Fibroblast of lung (primary cell): ENCODE measurements around the gene FCN2. TPM values are rescaled to one million over a fixed set of nuclear protein-coding genes. Genes with fewer than 3 reads are reported as not detected.

ENCODE experiments used
- DNase-seq, 2 donors: peaks; one replicate each; pipeline versions ENCODE4 v3.0.0 to v3.0.0-alpha.2; 2010; ENCODE audit warnings: low read depth in 2 of 2
- H2AFZ ChIP-seq: 2 replicates; pipeline ENCODE4 v1.5.1; 2012; ENCODE audit warnings: low read length, control low read depth, inconsistent platforms
- H3K27ac ChIP-seq: 2 replicates; pipeline ENCODE4 v1.5.1; 2011; ENCODE audit warnings: low read length, control low read depth; ENCODE audit not compliant: insufficient read depth
- H3K27me3 ChIP-seq: 2 replicates; pipeline ENCODE4 v1.5.1; 2011; ENCODE audit warnings: mild to moderate bottlenecking, low read length; ENCODE audit not compliant: control insufficient read depth, insufficient read depth
- H3K36me3 ChIP-seq: 2 replicates; pipeline ENCODE4 v1.5.1; 2011; ENCODE audit warnings: low read length; ENCODE audit not compliant: control insufficient read depth, insufficient read depth
- H3K4me1 ChIP-seq: 2 replicates; pipeline ENCODE4 v1.5.1; 2011; ENCODE audit warnings: low read length; ENCODE audit not compliant: control insufficient read depth, insufficient read depth; ENCODE audit errors: extremely low read depth
- H3K4me2 ChIP-seq: 2 replicates; pipeline ENCODE4 v1.5.1; 2011; ENCODE audit warnings: low read length, control low read depth; ENCODE audit not compliant: insufficient read depth; ENCODE audit errors: extremely low read depth
- H3K4me3 ChIP-seq, 4 experiments: fragments of 200-600 bp in 1 of 4; sonication (generic) in 1 of 4; replicated peaks in 1 of 4; 2 replicates each; pipeline ENCODE4 v1.5.1; 2011 to 2016; ENCODE audit warnings: low read length in 4 of 4, low read depth in 3 of 4, mild to moderate bottlenecking in 3 of 4, control low read depth in 2 of 4, inconsistent platforms in 1 of 4, mixed read lengths in 1 of 4; ENCODE audit not compliant: insufficient read depth in 1 of 4; ENCODE audit errors: control extremely low read depth in 1 of 4
- H3K79me2 ChIP-seq: 2 replicates; pipeline ENCODE4 v1.5.1; 2012; ENCODE audit warnings: mild to moderate bottlenecking, low read length, inconsistent platforms; ENCODE audit not compliant: control insufficient read depth, insufficient read depth
- H3K9ac ChIP-seq: 2 replicates; pipeline ENCODE4 v1.5.1; 2011; ENCODE audit warnings: mild to moderate bottlenecking, low read length, control low read depth; ENCODE audit not compliant: insufficient read depth
- H3K9me3 ChIP-seq: 2 replicates; pipeline ENCODE4 v1.5.1; 2012; ENCODE audit warnings: low read depth, low read length; ENCODE audit not compliant: control insufficient read depth, insufficient read depth
- H4K20me1 ChIP-seq: 2 replicates; pipeline ENCODE4 v1.5.1; 2011; ENCODE audit warnings: low read length; ENCODE audit not compliant: control insufficient read depth, insufficient read depth; ENCODE audit errors: extremely low read depth
- CTCF ChIP-seq, 2 donors: IDR thresholded peaks in 1 of 2; conservative IDR thresholded peaks in 1 of 2; 1 replicate in 1 of 2; 2 replicates in 1 of 2; pipeline ENCODE4 v1.5.1; 2011 to 2012; ENCODE audit warnings: low read length in 2 of 2, control low read depth in 1 of 2, inconsistent platforms in 1 of 2, low read depth in 1 of 2, mild to moderate bottlenecking in 1 of 2
- EZH2 ChIP-seq: IDR thresholded peaks from 2 replicates; pipeline ENCODE4 v1.5.1; 2012; ENCODE audit warnings: low read length, control low read depth, mild to moderate bottlenecking; ENCODE audit errors: missing control alignments
- polyA plus RNA-seq, 2 donors: library from polyadenylated mRNA; depleted of rRNA in 1 of 2; stranded (reverse) in 1 of 2; unstranded in 1 of 2; fragments of >200 nt; gene quantifications; 2 replicates each; pipeline ENCODE4 v1.2.1, GENCODE V29; 2011 to 2012; ENCODE audit warnings: missing spikeins in 1 of 2
- total RNA-seq: library from RNA; depleted of rRNA; stranded (reverse); fragments of >200 nt; gene quantifications from 2 replicates; pipeline ENCODE4 v1.2.1, GENCODE V29; 2014

FCN2 gene
- total and polyA plus RNA-seq, 2 donors (not counting 1 experiment from before 2014, with no cell fraction given) = not detected

GRCh38 chr9:134835448-134835847 is 45.2 kb upstream of the FCN2 start:
- Histone ChIP-seq H3K27ac (no peak overlapping the region), H3K9me3 (no peaks in the 10 kb centered on the region), H3K4me3 (no peak overlapping the region), H3K9ac (no peak overlapping the region), H3K27me3 (no peaks in the 10 kb centered on the region), H3K79me2 (no peaks in the 10 kb centered on the region), H2AFZ (no peak overlapping the region), H4K20me1 (no peaks in the 10 kb centered on the region), H3K36me3 (peaks cover 31% of the 10 kb centered on the region), H3K4me2 (no peak overlapping the region), H3K4me1 (no peaks in the 10 kb centered on the region)
- TF ChIP-seq EZH2 (no peak), CTCF (conservative IDR thresholded peaks at IDR 0.05 in 1 of 2, IDR thresholded peaks at IDR 0.05 in 1 of 2; ENCODE audit: low read depth in 1 of 2, low read length in 2 of 2) (no peak)
- no peak for DNase-seq

- no peaks in the 10 kb centered on the region for H3K4me1 ChIP-seq
- H4K20me1 ChIP-seq = no peaks in the 10 kb centered on the region
- H3K27me3 ChIP-seq = no peaks in the 10 kb centered on the region
- H3K9me3 ChIP-seq = no peaks in the 10 kb centered on the region
- peaks cover 28% of the 10 kb centered on the region for H3K36me3 ChIP-seq
- TF ChIP-seq EZH2 (no peak), CTCF (conservative IDR thresholded peaks at IDR 0.05 in 1 of 2, IDR thresholded peaks at IDR 0.05 in 1 of 2; ENCODE audit: low read depth in 1 of 2, low read length in 2 of 2) (no peak)
- H3K4me3 ChIP-seq = no peak overlapping the region
- H3K4me2 ChIP-seq = no peak overlapping the region
- no peaks in the 10 kb centered on the region for H3K79me2 ChIP-seq
- H3K9ac ChIP-seq = no peak overlapping the region
- no peak overlapping the region for H2AFZ ChIP-seq
- DNase-seq = no peak
- H3K27ac ChIP-seq = no peak overlapping the region
Measured at GRCh38 chr9:134835987-134836386, 44.6 kb upstream of the FCN2 start.

GRCh38 chr9:134836406-134836970 is 44.1 kb upstream of the FCN2 start:
- TF ChIP-seq CTCF (conservative IDR thresholded peaks at IDR 0.05 in 1 of 2, IDR thresholded peaks at IDR 0.05 in 1 of 2; ENCODE audit: low read depth in 1 of 2, low read length in 2 of 2) = no peak
- no peak for TF ChIP-seq EZH2
- no peaks in the 10 kb centered on the region for H3K79me2 ChIP-seq
- no peaks in the 10 kb centered on the region for H3K27me3 ChIP-seq
- peaks cover 28% of the 10 kb centered on the region for H3K36me3 ChIP-seq
- H3K27ac ChIP-seq = no peak overlapping the region
- no peak overlapping the region for H3K4me2 ChIP-seq
- H2AFZ ChIP-seq = no peak overlapping the region
- H3K9ac ChIP-seq = no peak overlapping the region
- H3K9me3 ChIP-seq = no peaks in the 10 kb centered on the region
- no peak overlapping the region for H3K4me3 ChIP-seq
- no peaks in the 10 kb centered on the region for H4K20me1 ChIP-seq
- no peak for DNase-seq
- H3K4me1 ChIP-seq = no peaks in the 10 kb centered on the region
